ENCODE measurements around the gene RASSF4.

DNA sequence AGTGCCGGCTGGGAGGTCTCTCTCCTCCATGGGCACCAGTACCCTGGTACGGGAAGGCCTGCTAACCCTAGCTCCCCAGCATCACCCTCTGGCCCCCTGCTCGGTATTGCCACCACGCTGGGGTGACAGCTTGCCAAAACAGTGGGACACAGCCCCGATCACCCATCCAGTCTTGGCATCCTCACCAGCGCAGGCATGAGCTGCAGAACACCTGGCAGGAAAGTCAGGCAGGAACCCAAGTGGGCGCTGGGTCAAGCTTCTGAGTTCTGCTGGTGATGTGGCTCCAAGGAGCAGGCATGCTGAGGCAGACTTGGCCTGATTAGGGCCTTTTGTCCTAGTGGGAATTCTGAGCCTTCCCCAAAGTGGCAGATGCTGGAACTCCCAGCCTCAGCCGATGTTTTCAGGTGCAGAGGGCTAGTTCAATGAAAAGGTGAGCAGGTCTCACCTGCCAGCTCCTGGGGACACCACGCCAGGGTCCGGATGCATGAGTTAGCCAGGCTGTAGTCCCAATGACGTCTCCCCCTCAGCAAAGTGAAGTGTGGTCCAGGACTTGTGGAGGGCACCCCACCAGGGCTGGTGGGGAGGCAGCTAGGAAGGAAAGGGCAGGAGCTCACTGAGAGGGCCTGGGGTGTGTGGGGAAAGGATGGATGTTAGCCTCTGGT, 32.6 kb downstream of the RASSF4 start:
- TF ChIP-seq POLR2A (IDR thresholded peaks at IDR 0.05; ENCODE audit: low read length): no peak
- TF ChIP-seq GATA1 (IDR thresholded peaks at IDR 0.05; ENCODE audit: low read depth, low read length): no peak
